Breast epithelium (tissue), 4 donors: Measurements from ENCODE around the gene ADCY2. TPM values are rescaled to one million over a fixed set of nuclear protein-coding genes. Genes with fewer than 3 reads are reported as not detected.

Experiments used
- DNase-seq, 2 donors: peaks; one replicate each; pipeline ENCODE4 v3.0.0-alpha.2; 2019; ENCODE audit warnings: low spot score in 2 of 2
- H3K27ac ChIP-seq, 2 donors: fragments of 200-600 bp; sonication (generic) in 1 of 2; one replicate each; pipeline ENCODE4 v1.5.1; 2016 to 2019; ENCODE audit warnings: mild to moderate bottlenecking in 1 of 2
- H3K27me3 ChIP-seq, 2 donors: fragments of 200-600 bp; sonication (generic) in 1 of 2; one replicate each; pipeline versions ENCODE4 v1.5.1 to v1.6.0; 2017 to 2019; ENCODE audit warnings: control low read depth in 1 of 2, mild to moderate bottlenecking in 1 of 2
- H3K36me3 ChIP-seq: fragments of 200-600 bp; one replicate; pipeline ENCODE4 v1.5.1; 2019
- H3K4me1 ChIP-seq, 2 donors: fragments of 200-600 bp; sonication (generic); one replicate each; pipeline ENCODE4 v1.5.1; 2016 to 2019; ENCODE audit warnings: control low read depth in 1 of 2
- H3K4me3 ChIP-seq, 3 donors: fragments of 200-600 bp; sonication (generic); 1 replicate in 2 of 3; 2 replicates in 1 of 3; pipeline ENCODE4 v1.5.1; 2016 to 2019; ENCODE audit warnings: mild to moderate bottlenecking in 3 of 3, moderate library complexity in 2 of 3
- H3K9me3 ChIP-seq, 2 donors: fragments of 200-600 bp; sonication (generic) in 1 of 2; one replicate each; pipeline ENCODE4 v1.5.1; 2016 to 2019; ENCODE audit warnings: control low read depth in 1 of 2
- POLR2A ChIP-seq: fragments of 450-650 bp; IDR thresholded peaks from one replicate; pipeline ENCODE4 v1.6.1; 2016; ENCODE audit warnings: antibody characterized with exemption, mild to moderate bottlenecking, moderate library complexity
- POLR2AphosphoS5 ChIP-seq, 3 donors: sonication (generic); formaldehyde crosslinking; IDR thresholded peaks; one replicate each; pipeline ENCODE4 v1.6.1; 2017; ENCODE audit warnings: antibody characterized with exemption in 3 of 3
- intact Hi-C: fragments of 100-400 bp; cut with DNase I; formaldehyde crosslinking; loops from one replicate; pipeline ENCODE4 v1.15.1; 2023; ENCODE audit warnings: low total_unique reads
- total RNA-seq, 3 donors: library from RNA; depleted of rRNA; stranded (reverse); fragments of >200 nt; gene quantifications; one replicate each; pipeline ENCODE4 v1.1.0, GENCODE V29; 2016
- TF ChIP-seq, protein P1 (sequence below), 3 donors: fragments of 450-650 bp; IDR thresholded peaks; one replicate each; pipeline ENCODE4 v1.5.1; 2016 to 2017; ENCODE audit warnings: antibody characterized with exemption in 3 of 3, mild to moderate bottlenecking in 3 of 3, moderate library complexity in 3 of 3

ADCY2 gene
- total RNA-seq, 3 donors from 2014 or later: 3.8 to 30.1 (median 4.9) TPM

DNA sequence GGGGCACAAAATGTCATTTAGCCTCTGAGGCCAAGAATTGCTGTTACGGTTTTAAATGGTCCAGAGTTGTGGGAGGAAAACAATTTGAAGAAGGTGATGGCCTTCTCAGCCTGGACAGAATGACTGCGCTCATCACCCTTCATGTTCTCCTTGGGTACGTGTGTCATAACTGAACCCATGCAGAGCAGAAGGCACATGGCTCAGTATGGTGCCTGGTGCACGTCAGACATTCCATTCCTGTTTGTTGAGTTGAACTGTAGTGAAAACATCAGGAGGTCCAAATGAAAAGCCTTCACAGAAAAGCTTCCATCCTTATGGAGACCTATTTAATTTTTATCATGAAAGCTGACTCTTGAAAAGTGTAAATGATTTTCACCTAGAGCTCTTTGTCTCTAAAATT, 321.8 kb downstream of the ADCY2 start:
- Histone ChIP-seq H3K9me3 (no peaks in the 10 kb centered on the region), H3K36me3 (no peaks in the 10 kb centered on the region), H3K4me1 (no peaks in the 10 kb centered on the region), H3K27ac (no peak overlapping the region), H3K27me3 (no peaks in the 10 kb centered on the region), H3K4me3 (no peak overlapping the region)
- TF ChIP-seq POLR2AphosphoS5 (IDR thresholded peaks at IDR 0.05) (no peak), POLR2A (no peak)
- TF ChIP-seq, protein P1, sequence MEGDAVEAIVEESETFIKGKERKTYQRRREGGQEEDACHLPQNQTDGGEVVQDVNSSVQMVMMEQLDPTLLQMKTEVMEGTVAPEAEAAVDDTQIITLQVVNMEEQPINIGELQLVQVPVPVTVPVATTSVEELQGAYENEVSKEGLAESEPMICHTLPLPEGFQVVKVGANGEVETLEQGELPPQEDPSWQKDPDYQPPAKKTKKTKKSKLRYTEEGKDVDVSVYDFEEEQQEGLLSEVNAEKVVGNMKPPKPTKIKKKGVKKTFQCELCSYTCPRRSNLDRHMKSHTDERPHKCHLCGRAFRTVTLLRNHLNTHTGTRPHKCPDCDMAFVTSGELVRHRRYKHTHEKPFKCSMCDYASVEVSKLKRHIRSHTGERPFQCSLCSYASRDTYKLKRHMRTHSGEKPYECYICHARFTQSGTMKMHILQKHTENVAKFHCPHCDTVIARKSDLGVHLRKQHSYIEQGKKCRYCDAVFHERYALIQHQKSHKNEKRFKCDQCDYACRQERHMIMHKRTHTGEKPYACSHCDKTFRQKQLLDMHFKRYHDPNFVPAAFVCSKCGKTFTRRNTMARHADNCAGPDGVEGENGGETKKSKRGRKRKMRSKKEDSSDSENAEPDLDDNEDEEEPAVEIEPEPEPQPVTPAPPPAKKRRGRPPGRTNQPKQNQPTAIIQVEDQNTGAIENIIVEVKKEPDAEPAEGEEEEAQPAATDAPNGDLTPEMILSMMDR (IDR thresholded peaks at IDR 0.05): no peak
- no peak for DNase-seq
- intact Hi-C loops: no loop called here

DNA sequence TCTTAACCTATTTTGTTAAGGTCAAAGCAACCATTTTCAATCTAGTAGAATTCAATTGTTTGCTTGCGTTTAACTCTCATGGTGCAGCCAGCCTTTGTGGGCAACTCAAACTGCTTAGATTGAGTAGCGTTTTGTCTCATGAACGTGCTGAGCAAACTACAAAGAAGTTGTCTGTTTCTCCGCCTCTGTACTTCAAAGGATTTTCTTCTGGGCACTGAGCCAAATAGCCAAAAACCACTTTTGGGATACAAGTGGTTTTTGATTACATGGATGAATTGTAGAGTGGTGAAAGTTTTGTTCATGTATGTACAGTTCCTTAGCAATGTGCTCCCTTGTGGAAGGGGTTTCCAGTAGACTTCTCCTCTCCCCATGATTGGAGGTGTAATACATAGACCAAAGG, 332.1 kb downstream of the ADCY2 start:
- intact Hi-C loops: no loop called here
- no peak for TF ChIP-seq POLR2AphosphoS5 (IDR thresholded peaks at IDR 0.05)
- TF ChIP-seq, protein P1 (IDR thresholded peaks at IDR 0.05): no peak
- no peak for TF ChIP-seq POLR2A
- Histone ChIP-seq H3K27me3 (no peaks in the 10 kb centered on the region), H3K36me3 (no peaks in the 10 kb centered on the region), H3K4me3 (no peak overlapping the region), H3K4me1 (no peaks in the 10 kb centered on the region), H3K9me3 (no peaks in the 10 kb centered on the region), H3K27ac (no peak overlapping the region)
- no peak for DNase-seq

DNA sequence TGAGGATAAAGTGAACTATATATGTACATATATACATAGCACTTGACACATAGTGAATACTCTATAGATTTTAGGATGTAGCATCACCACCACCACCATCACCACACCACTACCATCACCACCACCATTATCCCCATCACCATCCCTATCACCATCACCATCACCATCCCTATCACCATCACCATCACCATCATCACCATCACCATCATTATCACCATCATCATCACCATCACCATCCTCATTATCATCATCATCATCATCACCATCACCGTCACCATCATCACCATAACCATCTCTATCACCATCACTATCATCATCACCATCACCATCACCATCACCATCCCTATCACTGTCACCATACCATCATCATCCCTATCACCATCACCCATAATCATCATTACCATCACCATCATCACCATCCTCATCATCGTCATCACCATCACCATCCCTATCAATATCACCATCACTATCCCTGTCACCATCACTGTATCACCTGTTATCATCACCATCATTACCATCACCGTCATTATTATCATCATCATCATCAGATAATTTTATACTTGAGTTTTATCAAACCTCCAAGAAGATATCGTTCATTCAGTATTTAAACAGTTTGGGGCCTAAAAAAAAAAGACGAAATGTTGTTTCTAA, 345.6 kb downstream of the ADCY2 start:
- no peaks in the 10 kb centered on the region for H3K4me1 ChIP-seq
- intact Hi-C loops: no loop called here
- H3K27ac ChIP-seq: no peak overlapping the region
- no peaks in the 10 kb centered on the region for H3K36me3 ChIP-seq
- TF ChIP-seq, protein P1 (IDR thresholded peaks at IDR 0.05): no peak
- TF ChIP-seq POLR2AphosphoS5 (IDR thresholded peaks at IDR 0.05) (no peak), POLR2A (no peak)
- DNase-seq: no peak
- H3K4me3 ChIP-seq: no peak overlapping the region
- no peaks in the 10 kb centered on the region for H3K27me3 ChIP-seq
- H3K9me3 ChIP-seq: no peaks in the 10 kb centered on the region

DNA sequence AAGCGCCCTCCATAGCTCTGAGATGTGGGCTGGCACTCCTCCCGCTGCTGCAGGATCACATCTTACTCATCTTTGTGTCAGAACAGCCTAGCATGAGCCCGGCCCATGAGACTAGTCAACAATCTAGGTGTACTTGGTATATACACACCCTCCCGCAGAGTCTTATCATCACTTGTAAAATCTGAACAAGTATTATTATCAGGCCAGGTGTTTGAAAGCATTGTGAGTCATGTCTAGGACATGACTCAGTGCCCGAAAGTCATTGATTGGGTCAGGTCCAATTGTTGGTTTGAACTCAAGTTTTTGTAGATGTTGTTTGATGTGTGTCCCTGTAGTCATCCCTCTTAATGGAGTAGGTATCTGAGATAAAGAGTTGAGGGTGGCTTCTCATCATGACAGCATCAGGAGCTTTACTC, 346.3 kb downstream of the ADCY2 start:
- Histone ChIP-seq H3K4me3 (no peak overlapping the region), H3K4me1 (no peaks in the 10 kb centered on the region), H3K27ac (no peak overlapping the region), H3K27me3 (no peaks in the 10 kb centered on the region), H3K36me3 (no peaks in the 10 kb centered on the region), H3K9me3 (no peaks in the 10 kb centered on the region)
- TF ChIP-seq POLR2A (no peak), POLR2AphosphoS5 (IDR thresholded peaks at IDR 0.05) (no peak)
- TF ChIP-seq, protein P1 (IDR thresholded peaks at IDR 0.05): no peak
- DNase-seq: no peak
- intact Hi-C loops: no loop called here

DNA sequence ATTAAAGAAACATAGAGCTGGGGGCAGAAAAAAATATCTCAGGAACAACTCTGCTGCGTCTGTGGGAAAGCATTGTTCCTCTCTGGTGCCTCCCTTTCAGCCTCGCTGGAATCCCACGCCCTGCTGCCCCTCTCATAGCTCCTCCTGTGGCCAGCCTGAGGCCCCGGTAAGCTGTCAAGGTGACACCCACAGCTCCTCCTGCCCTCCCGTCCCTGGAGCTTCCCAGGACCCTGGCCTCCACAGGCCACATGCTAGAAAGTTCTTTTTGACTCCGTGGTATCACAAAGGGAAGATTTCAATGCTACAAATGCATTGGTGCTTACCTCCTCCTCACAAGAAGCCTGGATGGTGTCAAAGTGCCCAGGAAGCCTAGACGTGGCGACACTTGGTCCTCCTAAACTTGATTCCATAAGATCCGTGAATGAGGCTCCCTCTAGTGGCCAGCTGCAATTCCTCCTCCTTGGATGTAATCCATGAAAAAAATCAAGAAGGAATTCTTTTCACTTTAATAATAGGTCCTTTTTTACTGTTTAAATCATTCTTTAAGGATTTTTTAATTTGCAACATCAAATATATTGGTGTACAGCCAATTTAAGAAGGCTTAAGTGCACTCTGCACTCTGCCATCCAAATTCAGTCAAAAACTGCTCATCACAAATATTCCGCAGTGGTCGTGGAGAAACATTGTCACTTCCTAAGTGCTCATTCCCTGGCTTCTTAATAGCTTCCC, 350.1 kb downstream of the ADCY2 start:
- Histone ChIP-seq H3K27me3 (no peaks in the 10 kb centered on the region), H3K27ac (no peak overlapping the region), H3K4me3 (no peak overlapping the region), H3K36me3 (no peaks in the 10 kb centered on the region), H3K9me3 (no peaks in the 10 kb centered on the region), H3K4me1 (no peaks in the 10 kb centered on the region)
- intact Hi-C loops: no loop called here
- peak; percentile 47 to 75 for DNase-seq
- TF ChIP-seq POLR2AphosphoS5 (IDR thresholded peaks at IDR 0.05): no peak
- TF ChIP-seq POLR2A: no peak
- TF ChIP-seq, protein P1 (IDR thresholded peaks at IDR 0.05): peak; percentile 75 to 88 (median 76)
